Measurements from ENCODE around the gene MYDGF.

- TF ChIP-seq CTCF (IDR thresholded peaks at IDR 0.05) (no peak), ZFX (IDR thresholded peaks at IDR 0.05; ENCODE audit: borderline replicate concordance) (no peak)
Observed at GRCh38 chr19:4682417-4683200, 12.5 kb upstream of the MYDGF start.

Measured in 22Rv1 (cell line).